IPS-20b (cell line): ENCODE data around the gene DPP7.

Experiments
- H3K27ac ChIP-seq: one replicate; pipeline ENCODE4 v1.5.1; 2013; ENCODE audit warnings: low read length
- H3K27me3 ChIP-seq: 2 replicates; pipeline ENCODE4 v1.6.1; 2013; ENCODE audit warnings: mild to moderate bottlenecking, low read length, inconsistent platforms; ENCODE audit not compliant: insufficient read depth
- H3K36me3 ChIP-seq: 2 replicates; pipeline ENCODE4 v1.6.1; 2013; ENCODE audit warnings: low read depth, mild to moderate bottlenecking, inconsistent platforms, low read length, moderate library complexity; ENCODE audit not compliant: insufficient read depth
- H3K4me1 ChIP-seq: 2 replicates; pipeline ENCODE4 v1.6.1; 2013; ENCODE audit warnings: mild to moderate bottlenecking, control low read depth, inconsistent platforms, low read length, moderate library complexity; ENCODE audit not compliant: insufficient read depth
- H3K4me3 ChIP-seq: 2 replicates; pipeline ENCODE4 v1.5.1; 2013; ENCODE audit warnings: mild to moderate bottlenecking, low read length, inconsistent platforms
- H3K9ac ChIP-seq: 2 replicates; pipeline ENCODE4 v1.6.1; 2013; ENCODE audit warnings: low read depth, mild to moderate bottlenecking, inconsistent platforms, low read length, moderate library complexity
- H3K9me3 ChIP-seq: 2 replicates; pipeline ENCODE4 v1.6.1; 2013; ENCODE audit warnings: mild to moderate bottlenecking, low read depth, low read length, inconsistent platforms; ENCODE audit not compliant: insufficient read depth

DPP7 gene

GRCh38 chr9:137105814-137106661 lies 8.5 kb downstream of the DPP7 start:
- Histone ChIP-seq H3K36me3 (peaks cover 43% of the 10 kb centered on the region), H3K9me3 (peaks cover 27% of the 10 kb centered on the region; the same call in 1 of the 2 replicates), H3K27me3 (no peaks in the 10 kb centered on the region), H3K4me1 (no peaks in the 10 kb centered on the region), H3K9ac (no peak overlapping the region), H3K4me3 (no peak overlapping the region), H3K27ac (no peak overlapping the region)

DNA sequence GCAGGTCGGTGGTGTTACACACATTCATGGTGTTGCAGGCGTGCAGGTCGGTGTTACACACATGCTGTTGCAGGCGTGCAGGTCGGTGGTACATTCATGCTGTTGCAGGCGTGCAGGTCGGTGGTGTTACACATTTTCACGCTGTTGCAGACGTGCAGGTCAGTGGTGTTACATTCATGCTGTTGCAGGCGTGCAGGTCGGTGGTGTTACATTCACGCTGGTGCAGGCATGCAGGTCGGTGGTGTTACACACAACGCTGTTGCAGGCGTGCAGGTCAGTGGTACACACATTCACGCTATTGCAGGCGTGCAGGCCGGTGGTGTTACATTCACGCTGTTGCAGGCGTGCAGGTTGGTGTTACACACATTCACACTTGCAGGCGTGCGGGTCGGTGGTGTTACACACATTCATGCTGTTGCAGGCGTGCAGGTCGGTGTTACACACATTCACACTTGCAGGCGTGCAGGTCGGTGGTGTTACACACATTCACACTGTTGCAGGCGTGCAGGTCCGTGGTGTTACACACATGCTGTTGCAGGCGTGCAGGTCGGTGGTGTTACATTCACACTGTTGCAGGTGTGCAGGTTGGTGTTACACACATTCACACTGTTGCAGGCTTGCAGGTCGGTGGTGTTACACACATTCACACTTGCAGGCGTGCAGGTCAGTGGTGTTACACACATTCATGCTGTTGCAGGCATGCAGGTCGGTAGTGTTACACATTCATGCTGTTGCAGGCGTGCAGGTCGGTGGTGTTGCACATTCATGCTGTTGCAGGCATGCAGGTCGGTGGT lies 11.1 kb downstream of the DPP7 start:
- peaks cover 61% of the 10 kb centered on the region for H3K36me3 ChIP-seq
- H3K27ac ChIP-seq: no peak overlapping the region
- no peak overlapping the region for H3K4me3 ChIP-seq
- H3K27me3 ChIP-seq: no peaks in the 10 kb centered on the region
- H3K9me3 ChIP-seq: peaks cover 27% of the 10 kb centered on the region; the same call in 1 of the 2 replicates
- H3K9ac ChIP-seq: no peak overlapping the region
- no peaks in the 10 kb centered on the region for H3K4me1 ChIP-seq

DNA sequence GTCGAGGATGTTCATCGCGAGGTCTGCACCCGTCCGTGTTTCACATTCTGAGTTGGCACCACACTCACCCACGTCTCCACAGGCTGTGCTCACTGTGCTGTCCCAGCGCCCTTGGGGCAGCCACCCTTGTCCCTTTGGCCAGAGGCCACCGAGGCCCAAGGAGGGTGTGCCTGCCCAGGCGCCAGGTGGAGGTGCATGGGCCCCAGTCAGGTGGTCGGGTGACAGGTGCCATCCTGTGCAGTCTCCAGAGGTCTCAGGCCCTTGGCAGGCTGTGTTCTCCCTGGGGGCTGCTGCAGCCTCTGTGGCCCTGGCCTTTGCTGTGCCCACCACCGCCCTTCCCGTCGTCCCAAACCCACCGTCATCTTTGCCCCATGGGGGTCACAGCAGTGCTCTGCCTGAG lies 15.3 kb downstream of the DPP7 start:
- no peak overlapping the region for H3K9ac ChIP-seq
- peaks cover 27% of the 10 kb centered on the region; the same call in 1 of the 2 replicates for H3K9me3 ChIP-seq
- H3K4me1 ChIP-seq: no peaks in the 10 kb centered on the region
- peaks cover 64% of the 10 kb centered on the region for H3K36me3 ChIP-seq
- no peak overlapping the region for H3K27ac ChIP-seq
- H3K27me3 ChIP-seq: no peaks in the 10 kb centered on the region
- H3K4me3 ChIP-seq: no peak overlapping the region

GRCh38 chr9:137097761-137098462 lies 16.6 kb downstream of the DPP7 start:
- H3K36me3 ChIP-seq: peaks cover 52% of the 10 kb centered on the region
- no peak overlapping the region for H3K9ac ChIP-seq
- H3K4me3 ChIP-seq: no peak overlapping the region
- no peaks in the 10 kb centered on the region for H3K27me3 ChIP-seq
- H3K9me3 ChIP-seq: peaks cover 18% of the 10 kb centered on the region; the same call in 1 of the 2 replicates
- H3K27ac ChIP-seq: no peak overlapping the region
- no peaks in the 10 kb centered on the region for H3K4me1 ChIP-seq

- H3K4me1 ChIP-seq: no peaks in the 10 kb centered on the region
- H3K9ac ChIP-seq: no peak overlapping the region
- peaks cover 43% of the 10 kb centered on the region for H3K36me3 ChIP-seq
- H3K9me3 ChIP-seq: peaks cover 8% of the 10 kb centered on the region; the same call in 1 of the 2 replicates
- H3K27ac ChIP-seq: no peak overlapping the region
- no peaks in the 10 kb centered on the region for H3K27me3 ChIP-seq
- H3K4me3 ChIP-seq: no peak overlapping the region
Measured at GRCh38 chr9:137096785-137097546, 17.6 kb downstream of the DPP7 start.

DNA sequence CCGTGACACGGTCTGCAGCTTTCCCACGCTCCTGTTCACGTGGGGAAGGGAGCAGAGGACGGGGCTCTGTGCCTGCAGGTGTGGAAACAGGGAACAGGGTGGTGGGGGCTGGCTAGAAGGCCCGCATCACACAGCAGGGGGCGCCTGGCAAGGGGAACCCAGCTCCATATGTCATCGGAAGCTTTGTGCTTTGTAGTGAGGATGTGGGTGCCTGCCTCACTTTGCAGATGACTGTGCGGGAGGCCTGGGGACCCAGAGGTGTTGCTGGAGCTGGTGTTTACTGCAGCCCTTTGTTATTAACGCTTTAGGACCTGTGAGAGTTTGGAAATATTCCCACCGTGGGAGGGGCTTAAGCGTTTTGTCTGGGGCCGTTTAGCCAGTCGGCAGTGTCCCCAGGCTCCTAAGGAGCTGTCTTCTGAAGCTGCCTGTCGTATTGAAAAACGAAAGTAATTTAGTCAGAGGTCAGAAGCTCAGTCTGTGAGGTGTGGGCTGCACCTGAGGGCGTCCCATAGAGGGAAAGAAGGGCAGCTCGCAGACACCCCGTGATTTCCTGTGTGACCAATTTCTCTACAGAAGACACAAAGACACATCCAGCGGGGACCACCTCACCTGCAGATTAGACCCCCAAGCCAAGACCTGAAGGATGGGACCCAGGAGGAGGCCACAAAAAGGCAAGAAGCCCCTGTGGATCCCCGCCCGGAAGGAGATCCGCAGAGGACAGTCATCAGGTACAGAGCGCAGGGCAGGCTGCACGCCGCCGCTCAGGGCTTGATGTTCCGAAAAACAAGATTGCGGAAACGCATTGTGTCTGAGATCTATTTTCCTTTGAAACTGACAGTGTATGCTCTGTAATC lies 18.6 kb downstream of the DPP7 start:
- no peak overlapping the region for H3K4me3 ChIP-seq
- H3K36me3 ChIP-seq: peaks cover 35% of the 10 kb centered on the region
- H3K27me3 ChIP-seq: no peaks in the 10 kb centered on the region
- H3K9ac ChIP-seq: no peak overlapping the region
- no peak overlapping the region for H3K27ac ChIP-seq
- no peaks in the 10 kb centered on the region for H3K4me1 ChIP-seq
- H3K9me3 ChIP-seq: no peaks in the 10 kb centered on the region

DNA sequence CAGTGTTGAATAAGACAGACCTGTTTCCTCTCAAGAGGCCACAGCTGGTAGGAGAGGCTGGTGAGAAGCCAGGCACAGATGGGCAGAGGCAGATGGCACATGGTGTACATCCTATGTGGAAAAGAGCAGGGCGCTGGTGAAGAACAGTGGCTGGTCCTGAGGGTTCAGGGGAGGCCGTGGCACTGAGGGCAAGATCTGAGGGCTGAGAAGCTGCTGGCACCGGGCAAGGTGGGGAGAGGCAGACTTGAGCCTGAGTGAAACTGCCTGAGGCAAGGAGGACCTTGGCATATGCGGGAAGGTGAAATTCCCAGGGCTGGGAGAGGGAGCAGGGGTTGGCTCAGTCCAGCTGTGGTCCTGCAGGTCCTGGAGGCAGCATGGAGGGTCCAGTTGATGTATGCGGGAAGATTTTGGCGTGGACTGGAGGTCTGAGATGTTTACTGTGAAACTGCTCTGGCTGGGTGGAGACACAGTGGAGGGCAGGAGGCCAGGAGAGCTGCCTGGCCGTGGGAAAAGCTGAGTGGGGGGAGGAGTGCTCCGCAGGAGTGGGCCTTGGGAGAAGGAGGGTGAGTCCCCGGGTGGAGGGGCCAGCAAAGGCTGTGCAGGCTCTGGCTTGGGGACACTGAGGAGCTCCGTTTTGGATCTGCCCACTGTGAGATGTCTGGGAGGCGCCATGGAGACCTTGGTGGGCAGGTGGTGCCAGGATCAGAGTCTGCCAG lies 25.1 kb downstream of the DPP7 start:
- no peak overlapping the region for H3K27ac ChIP-seq
- H3K4me3 ChIP-seq: no peak overlapping the region
- peaks cover 16% of the 10 kb centered on the region for H3K27me3 ChIP-seq
- H3K36me3 ChIP-seq: peaks cover 14% of the 10 kb centered on the region
- peaks cover 4% of the 10 kb centered on the region for H3K4me1 ChIP-seq
- no peak overlapping the region for H3K9ac ChIP-seq
- no peaks in the 10 kb centered on the region for H3K9me3 ChIP-seq

DNA sequence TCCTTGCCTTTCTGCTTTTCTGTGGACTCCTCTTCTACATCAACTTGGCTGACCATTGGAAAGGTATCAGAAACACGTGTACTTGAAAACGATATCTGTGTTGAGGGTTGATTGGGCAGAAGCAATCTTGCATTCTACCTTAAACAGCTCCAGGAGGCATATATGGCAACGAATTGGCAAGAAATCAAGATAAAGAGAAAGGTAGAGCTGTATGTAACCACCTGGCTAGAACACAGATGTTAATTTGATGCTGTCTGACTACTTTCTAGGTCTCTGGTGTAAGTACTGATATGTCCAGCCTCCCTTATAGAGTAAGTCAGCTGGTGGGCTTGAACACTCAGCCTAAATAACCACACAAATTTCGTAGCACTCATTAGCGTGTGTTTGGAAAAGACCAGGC lies 26.4 kb downstream of the DPP7 start:
- Histone ChIP-seq H3K9me3 (no peaks in the 10 kb centered on the region), H3K4me1 (peaks cover 4% of the 10 kb centered on the region), H3K4me3 (peak overlapping the region; percentile 88), H3K36me3 (peaks cover 14% of the 10 kb centered on the region), H3K27me3 (peaks cover 16% of the 10 kb centered on the region), H3K27ac (no peak overlapping the region), H3K9ac (peak overlapping the region; percentile 79; the same call in 1 of the 2 replicates)

- Histone ChIP-seq H3K4me3 (peak overlapping the region; percentile 88), H3K27ac (no peak overlapping the region), H3K9ac (peak overlapping the region; percentile 79; the same call in 1 of the 2 replicates), H3K9me3 (no peaks in the 10 kb centered on the region), H3K4me1 (peaks cover 4% of the 10 kb centered on the region), H3K27me3 (peaks cover 16% of the 10 kb centered on the region), H3K36me3 (peaks cover 14% of the 10 kb centered on the region)
Measured at GRCh38 chr9:137087409-137087925, 27.1 kb downstream of the DPP7 start.
